Gastroesophageal sphincter (tissue), 3 donors: ENCODE results near the gene IDH2.

Source experiments
- CTCF ChIP-seq, 4 experiments: fragments of 200-600 bp in 2 of 4; fragments of 450-650 bp in 2 of 4; sonication (generic) in 1 of 4; IDR thresholded peaks; one replicate each; pipeline ENCODE4 v1.5.1; 2017 to 2019; ENCODE audit warnings: antibody characterized with exemption in 4 of 4, mild to moderate bottlenecking in 2 of 4, moderate library complexity in 2 of 4
- EP300 ChIP-seq: sonication (generic); formaldehyde crosslinking; IDR thresholded peaks from one replicate; pipeline ENCODE4 v1.6.1; 2017; ENCODE audit warnings: antibody characterized with exemption, mild to moderate bottlenecking
- POLR2A ChIP-seq, 2 donors: fragments of 450-650 bp; IDR thresholded peaks; one replicate each; pipeline ENCODE4 v1.6.1; 2017; ENCODE audit warnings: antibody characterized with exemption in 2 of 2, mild to moderate bottlenecking in 2 of 2, moderate library complexity in 1 of 2
- POLR2AphosphoS5 ChIP-seq: sonication (generic); formaldehyde crosslinking; IDR thresholded peaks from one replicate; pipeline ENCODE4 v1.6.1; 2017; ENCODE audit warnings: antibody characterized with exemption

- TF ChIP-seq CTCF (IDR thresholded peaks at IDR 0.05) (no peak), POLR2A (IDR thresholded peaks at IDR 0.05) (no peak), EP300 (no peak), POLR2AphosphoS5 (no peak)
Observed at GRCh38 chr15:90044916-90045371, 57.3 kb downstream of the IDH2 start.
